CD4-positive, alpha-beta T cell (primary cell): ENCODE measurements around the gene SLC35G2. TPM values are rescaled to one million over a fixed set of nuclear protein-coding genes. Genes with fewer than 3 reads are reported as not detected.

Experiments used
- total RNA-seq, 174 experiments: library from RNA in 2 of 174; stranded (reverse) in 2 of 174; gene quantifications; one replicate each; pipeline ENCODE4 v1.2.3 and lab custom pipeline; 2021 to 2026

SLC35G2 gene
- total RNA-seq, 2 experiments from 2014 or later = 0.14 TPM; not detected in 1

Other genes starting within 250 kb of the SLC35G2 start
- gene STAG1, start 66.7 kb upstream of the SLC35G2 start, total RNA-seq = 10 to 100 TPM; 35.6 to 37.7 TPM
- 10 to 100 TPM; 52.9 to 55.0 TPM for gene NCK1, start 43.1 kb downstream of the SLC35G2 start, total RNA-seq
- gene IL20RB, start 138.9 kb downstream of the SLC35G2 start, total RNA-seq = 1 to 10 TPM; 1.5 to 2.2 TPM